22Rv1 (cell line): Measurements from ENCODE around the gene ARHGDIB.

Experiments used
- ZFX ChIP-seq: fragments of 450-650 bp; IDR thresholded peaks from 2 replicates; pipeline ENCODE4 v1.6.1; 2017; ENCODE audit warnings: antibody characterized with exemption, borderline replicate concordance
- TF ChIP-seq, protein P1 (sequence below): fragments of 450-650 bp; IDR thresholded peaks from 2 replicates; pipeline ENCODE4 v1.5.1; 2017; ENCODE audit warnings: mild to moderate bottlenecking

GRCh38 chr12:14958361-14959125 is 2.9 kb downstream of the ARHGDIB start:
- TF ChIP-seq, protein P1, sequence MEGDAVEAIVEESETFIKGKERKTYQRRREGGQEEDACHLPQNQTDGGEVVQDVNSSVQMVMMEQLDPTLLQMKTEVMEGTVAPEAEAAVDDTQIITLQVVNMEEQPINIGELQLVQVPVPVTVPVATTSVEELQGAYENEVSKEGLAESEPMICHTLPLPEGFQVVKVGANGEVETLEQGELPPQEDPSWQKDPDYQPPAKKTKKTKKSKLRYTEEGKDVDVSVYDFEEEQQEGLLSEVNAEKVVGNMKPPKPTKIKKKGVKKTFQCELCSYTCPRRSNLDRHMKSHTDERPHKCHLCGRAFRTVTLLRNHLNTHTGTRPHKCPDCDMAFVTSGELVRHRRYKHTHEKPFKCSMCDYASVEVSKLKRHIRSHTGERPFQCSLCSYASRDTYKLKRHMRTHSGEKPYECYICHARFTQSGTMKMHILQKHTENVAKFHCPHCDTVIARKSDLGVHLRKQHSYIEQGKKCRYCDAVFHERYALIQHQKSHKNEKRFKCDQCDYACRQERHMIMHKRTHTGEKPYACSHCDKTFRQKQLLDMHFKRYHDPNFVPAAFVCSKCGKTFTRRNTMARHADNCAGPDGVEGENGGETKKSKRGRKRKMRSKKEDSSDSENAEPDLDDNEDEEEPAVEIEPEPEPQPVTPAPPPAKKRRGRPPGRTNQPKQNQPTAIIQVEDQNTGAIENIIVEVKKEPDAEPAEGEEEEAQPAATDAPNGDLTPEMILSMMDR: no peak
- no peak for TF ChIP-seq ZFX
